SHP77 (cell line): ENCODE data around the gene BAG1.

Experiments used
- DNase-seq, 2 experiments: peaks; one replicate each; lab custom pipeline; 2025; lab: John Stamatoyannopoulos, UW

The BAG1 gene

GRCh38 chr9:33210006-33210715, 54.3 kb downstream of the BAG1 start:
- no peak for DNase-seq

- no peak for DNase-seq
These were observed 55.1 kb downstream of the BAG1 start for GRCh38 chr9:33209394-33209793.

- DNase-seq: no peak
These were observed 61.8 kb downstream of the BAG1 start for GRCh38 chr9:33202552-33203201.
